Middle frontal gyrus (tissue), 1 donor: ENCODE measurements around the gene C4BPB.

ENCODE experiments used
- DNase-seq: peaks from one replicate; pipeline ENCODE4 v3.0.0-alpha.2; 2015; ENCODE audit warnings: low spot score; ENCODE audit errors: extremely low spot score

The C4BPB gene

GRCh38 chr1:207139616-207140015, 51.0 kb downstream of the C4BPB start:
- DNase-seq = no peak

GRCh38 chr1:207140536-207140935, 51.9 kb downstream of the C4BPB start:
- no peak for DNase-seq

GRCh38 chr1:207145401-207146058, 56.9 kb downstream of the C4BPB start:
- DNase-seq = no peak
